Activated naive CD4-positive, alpha-beta T cell treated with anti-CD3 and anti-CD28 coated beads, Interleukin-2, amount 10 ng/mL, durations not matched to agents 7 days and 5 days (primary cell): ENCODE data around the gene KRT13.
"Not testable (repeated sequence)": the region's sequence is repeated elsewhere in the genome, so short reads cannot be mapped to it uniquely, and the experiment has no call there.

Source experiments
- CTCF ChIA-PET: fragments of 350-600 bp; sonication (Branson Sonifier 250); formaldehyde crosslinking; loops from one replicate; lab custom pipeline; 2021; ENCODE audit warnings: antibody characterized with exemption; lab: Charles Lee
- DNase-seq: peaks from one replicate; pipeline ENCODE4 v3.0.0-alpha.2; 2020
- H3K27ac Mint-ChIP-seq: one replicate; pipeline ENCODE4 v1.8.0; 2021; ENCODE audit warnings: mild to moderate bottlenecking, moderate library complexity, mixed read lengths
- H3K27me3 Mint-ChIP-seq: one replicate; pipeline ENCODE4 v1.8.0; 2021; ENCODE audit warnings: mild to moderate bottlenecking, mixed read lengths
- H3K36me3 Mint-ChIP-seq: one replicate; pipeline ENCODE4 v1.8.0; 2021; ENCODE audit warnings: mixed read lengths
- H3K4me1 Mint-ChIP-seq: one replicate; pipeline ENCODE4 v1.8.0; 2021; ENCODE audit warnings: mixed read lengths
- H3K4me3 Mint-ChIP-seq: one replicate; pipeline ENCODE4 v1.8.0; 2021; ENCODE audit warnings: mild to moderate bottlenecking, moderate library complexity, mixed read lengths
- H3K9me3 Mint-ChIP-seq: one replicate; pipeline ENCODE4 v1.8.0; 2021; ENCODE audit warnings: mixed read lengths

KRT13 gene

GRCh38 chr17:41544491-41544892, 39.1 kb upstream of the KRT13 start:
- peaks cover 4% of the 10 kb centered on the region for H3K9me3 Mint-ChIP-seq
- H3K4me3 Mint-ChIP-seq = no peak overlapping the region
- H3K27me3 Mint-ChIP-seq = peaks cover 37% of the 10 kb centered on the region
- no peak overlapping the region for H3K27ac Mint-ChIP-seq
- peaks cover 20% of the 10 kb centered on the region for H3K4me1 Mint-ChIP-seq
- CTCF ChIA-PET = interaction anchor here (0.6 to 1.2 kb wide), 2 partner anchors 121 to 137 kb away, joined by 3 to 4 read pairs; no protein-coding TSS in a partner anchor
- DNase-seq = no peak
- H3K36me3 Mint-ChIP-seq = no peaks in the 10 kb centered on the region

DNA sequence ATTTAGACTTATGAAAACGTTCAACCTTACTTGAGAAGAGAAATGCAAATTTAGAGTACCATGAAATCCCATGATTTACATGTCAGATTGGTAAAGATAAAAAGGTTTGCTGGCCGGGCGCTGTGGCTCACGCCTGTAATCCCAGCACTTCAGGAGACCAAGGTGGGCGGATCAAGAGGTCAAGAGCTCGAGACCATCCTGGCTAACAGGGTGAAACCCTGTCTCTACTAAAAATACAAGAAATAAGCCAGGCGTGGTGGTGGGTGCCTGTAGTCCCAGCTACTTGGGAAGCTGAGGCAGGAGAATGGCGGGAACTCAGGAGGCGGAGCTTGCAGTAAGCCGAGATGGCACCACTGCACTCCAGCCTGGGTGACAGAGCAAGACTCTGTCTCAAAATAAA, 37.4 kb upstream of the KRT13 start:
- H3K27me3 Mint-ChIP-seq = peaks cover 27% of the 10 kb centered on the region
- CTCF ChIA-PET = interaction anchor here (0.8 to 1.5 kb wide), 2 partner anchors 106 to 633 kb away, joined by 4 read pairs; no protein-coding TSS in a partner anchor
- H3K36me3 Mint-ChIP-seq, H3K27ac Mint-ChIP-seq, H3K9me3 Mint-ChIP-seq, DNase-seq, H3K4me3 Mint-ChIP-seq, H3K4me1 Mint-ChIP-seq: not testable (repeated sequence)

- Mint-ChIP-seq H3K9me3 (peaks cover 4% of the 10 kb centered on the region), H3K27me3 (peaks cover 26% of the 10 kb centered on the region), H3K4me3 (no peak overlapping the region), H3K36me3 (no peaks in the 10 kb centered on the region), H3K27ac (no peak overlapping the region), H3K4me1 (no peaks in the 10 kb centered on the region)
- CTCF ChIA-PET = interaction anchor here (0.8 to 1.5 kb wide), 3 partner anchors 106 to 633 kb away, joined by 4 to 5 read pairs (median 4); no protein-coding TSS in a partner anchor
- DNase-seq = no peak
These were observed 36.9 kb upstream of the KRT13 start for GRCh38 chr17:41542357-41542756.

GRCh38 chr17:41540921-41541625, 35.7 kb upstream of the KRT13 start:
- Mint-ChIP-seq H3K9me3 (no peaks in the 10 kb centered on the region), H3K4me1 (no peaks in the 10 kb centered on the region), H3K27me3 (peaks cover 34% of the 10 kb centered on the region), H3K4me3 (no peak overlapping the region), H3K27ac (no peak overlapping the region), H3K36me3 (no peaks in the 10 kb centered on the region)
- DNase-seq = no peak
- CTCF ChIA-PET = interaction anchor here (1.4 to 1.5 kb wide), 3 partner anchors 7 to 122 kb away, joined by 4 to 6 read pairs (median 5); no protein-coding TSS in a partner anchor

- no peaks in the 10 kb centered on the region for H3K4me1 Mint-ChIP-seq
- no peak for DNase-seq
- no peaks in the 10 kb centered on the region for H3K36me3 Mint-ChIP-seq
- H3K27ac Mint-ChIP-seq = no peak overlapping the region
- H3K4me3 Mint-ChIP-seq = no peak overlapping the region
- peaks cover 38% of the 10 kb centered on the region for H3K27me3 Mint-ChIP-seq
- CTCF ChIA-PET = interaction anchor here (1.4 to 1.5 kb wide), 3 partner anchors 8 to 123 kb away, joined by 4 to 6 read pairs (median 5); no protein-coding TSS in a partner anchor
- H3K9me3 Mint-ChIP-seq = no peaks in the 10 kb centered on the region
These were observed 34.7 kb upstream of the KRT13 start for GRCh38 chr17:41539979-41540701.

DNA sequence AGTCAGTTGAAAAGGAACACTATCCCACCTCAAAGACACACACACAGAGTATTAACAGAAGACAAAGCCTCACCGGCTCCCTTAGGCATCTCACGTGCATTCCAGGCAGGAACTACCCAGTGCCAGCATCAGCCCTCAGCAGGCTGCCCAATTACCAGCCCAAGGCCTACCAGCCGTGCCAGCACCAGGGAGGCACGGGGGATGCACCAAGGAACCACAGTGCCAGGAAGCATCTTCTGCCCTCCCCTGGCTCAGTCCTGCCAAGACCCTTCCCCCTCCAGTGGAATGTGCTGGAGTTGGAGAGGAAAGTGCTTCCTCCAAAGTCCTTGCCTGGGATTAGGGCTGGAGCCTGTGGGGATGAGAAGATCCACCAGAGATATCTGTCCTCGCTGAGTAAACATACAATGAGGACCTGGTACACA, 33.7 kb upstream of the KRT13 start:
- Mint-ChIP-seq H3K27ac (no peak overlapping the region), H3K4me3 (no peak overlapping the region), H3K4me1 (no peaks in the 10 kb centered on the region), H3K9me3 (no peaks in the 10 kb centered on the region), H3K36me3 (no peaks in the 10 kb centered on the region), H3K27me3 (peaks cover 42% of the 10 kb centered on the region)
- no peak for DNase-seq
- CTCF ChIA-PET = interaction anchor here (4.4 kb wide), 1 partner anchor 10 kb away, joined by 17 read pairs; no protein-coding TSS in a partner anchor

- Mint-ChIP-seq H3K4me3 (no peak overlapping the region), H3K9me3 (no peaks in the 10 kb centered on the region), H3K36me3 (no peaks in the 10 kb centered on the region), H3K4me1 (no peaks in the 10 kb centered on the region), H3K27ac (no peak overlapping the region), H3K27me3 (peaks cover 42% of the 10 kb centered on the region)
- CTCF ChIA-PET = interaction anchor here (4.4 kb wide), 1 partner anchor 10 kb away, joined by 17 read pairs; no protein-coding TSS in a partner anchor
- no peak for DNase-seq
These were observed 33.2 kb upstream of the KRT13 start for GRCh38 chr17:41538565-41538991.

- Mint-ChIP-seq H3K27ac (no peak overlapping the region), H3K36me3 (no peaks in the 10 kb centered on the region), H3K4me1 (no peaks in the 10 kb centered on the region), H3K9me3 (no peaks in the 10 kb centered on the region), H3K27me3 (peaks cover 47% of the 10 kb centered on the region), H3K4me3 (no peak overlapping the region)
- CTCF ChIA-PET = interaction anchor here (4.4 kb wide), 1 partner anchor 11 kb away, joined by 17 read pairs; no protein-coding TSS in a partner anchor
- no peak for DNase-seq
These were observed 32.6 kb upstream of the KRT13 start for GRCh38 chr17:41537990-41538389.

DNA sequence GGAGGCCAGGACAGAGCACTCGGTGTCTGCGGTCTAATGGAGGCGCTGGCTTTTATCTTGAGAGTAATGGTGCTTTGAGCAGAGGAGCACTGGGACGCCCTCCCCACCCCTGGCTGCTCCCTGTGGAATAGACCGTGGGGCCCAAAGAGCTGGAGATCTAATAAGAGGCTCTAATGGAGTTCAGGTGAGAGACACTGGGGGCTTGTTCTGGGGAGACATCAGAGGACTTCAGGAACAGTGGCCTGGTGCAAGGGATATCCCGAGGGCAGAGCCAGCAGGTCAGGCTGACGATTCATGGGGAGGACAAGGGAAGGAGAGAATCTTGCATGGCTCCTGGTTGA, 32.2 kb upstream of the KRT13 start:
- no peaks in the 10 kb centered on the region for H3K9me3 Mint-ChIP-seq
- no peak for DNase-seq
- no peaks in the 10 kb centered on the region for H3K4me1 Mint-ChIP-seq
- CTCF ChIA-PET = interaction anchor here (4.4 kb wide), 1 partner anchor 11 kb away, joined by 17 read pairs; no protein-coding TSS in a partner anchor
- H3K4me3 Mint-ChIP-seq = no peak overlapping the region
- no peaks in the 10 kb centered on the region for H3K36me3 Mint-ChIP-seq
- peaks cover 50% of the 10 kb centered on the region for H3K27me3 Mint-ChIP-seq
- H3K27ac Mint-ChIP-seq = no peak overlapping the region

GRCh38 chr17:41536741-41537613, 31.6 kb upstream of the KRT13 start:
- Mint-ChIP-seq H3K27me3 (peaks cover 55% of the 10 kb centered on the region), H3K27ac (no peak overlapping the region)

GRCh38 chr17:41535764-41536481, 30.5 kb upstream of the KRT13 start:
- Mint-ChIP-seq H3K27me3 (peaks cover 59% of the 10 kb centered on the region), H3K9me3 (no peaks in the 10 kb centered on the region), H3K36me3 (no peaks in the 10 kb centered on the region), H3K4me3 (no peak overlapping the region), H3K27ac (no peak overlapping the region), H3K4me1 (no peaks in the 10 kb centered on the region)
- DNase-seq = no peak
- CTCF ChIA-PET = interaction anchor here (1.1 to 4.4 kb wide), 3 partner anchors 13 to 130 kb away, joined by 3 to 17 read pairs (median 4); no protein-coding TSS in a partner anchor

More at GRCh38 chr17:41536741-41537613, 31.6 kb upstream of the KRT13 start:
- H3K4me1 Mint-ChIP-seq = no peaks in the 10 kb centered on the region
- H3K4me3 Mint-ChIP-seq = no peak overlapping the region
- CTCF ChIA-PET = interaction anchor here (0.6 to 4.4 kb wide), 2 partner anchors 12 to 769 kb away, joined by 3 to 17 read pairs; no protein-coding TSS in a partner anchor
- DNase-seq = no peak
- no peaks in the 10 kb centered on the region for H3K36me3 Mint-ChIP-seq
- H3K9me3 Mint-ChIP-seq = no peaks in the 10 kb centered on the region

GRCh38 chr17:41534899-41535546, 29.6 kb upstream of the KRT13 start:
- Mint-ChIP-seq H3K27ac (no peak overlapping the region), H3K9me3 (no peaks in the 10 kb centered on the region), H3K27me3 (peaks cover 60% of the 10 kb centered on the region), H3K4me1 (no peaks in the 10 kb centered on the region), H3K4me3 (no peak overlapping the region), H3K36me3 (no peaks in the 10 kb centered on the region)
- CTCF ChIA-PET = interaction anchor here (1.1 to 4.4 kb wide), 3 partner anchors 14 to 131 kb away, joined by 3 to 17 read pairs (median 4); no protein-coding TSS in a partner anchor
- no peak for DNase-seq
